HPDE6-E6E7 (cell line): ENCODE data around the gene UBE2E1.
"Not testable (repeated sequence)": the region's sequence is repeated elsewhere in the genome, so short reads cannot be mapped to it uniquely, and the experiment has no call there.

Experiments
- DNase-seq: peaks from one replicate; pipeline ENCODE4 v3.0.0; 2011; ENCODE audit warnings: missing footprints; ENCODE audit errors: extremely low spot score

The UBE2E1 gene

DNA sequence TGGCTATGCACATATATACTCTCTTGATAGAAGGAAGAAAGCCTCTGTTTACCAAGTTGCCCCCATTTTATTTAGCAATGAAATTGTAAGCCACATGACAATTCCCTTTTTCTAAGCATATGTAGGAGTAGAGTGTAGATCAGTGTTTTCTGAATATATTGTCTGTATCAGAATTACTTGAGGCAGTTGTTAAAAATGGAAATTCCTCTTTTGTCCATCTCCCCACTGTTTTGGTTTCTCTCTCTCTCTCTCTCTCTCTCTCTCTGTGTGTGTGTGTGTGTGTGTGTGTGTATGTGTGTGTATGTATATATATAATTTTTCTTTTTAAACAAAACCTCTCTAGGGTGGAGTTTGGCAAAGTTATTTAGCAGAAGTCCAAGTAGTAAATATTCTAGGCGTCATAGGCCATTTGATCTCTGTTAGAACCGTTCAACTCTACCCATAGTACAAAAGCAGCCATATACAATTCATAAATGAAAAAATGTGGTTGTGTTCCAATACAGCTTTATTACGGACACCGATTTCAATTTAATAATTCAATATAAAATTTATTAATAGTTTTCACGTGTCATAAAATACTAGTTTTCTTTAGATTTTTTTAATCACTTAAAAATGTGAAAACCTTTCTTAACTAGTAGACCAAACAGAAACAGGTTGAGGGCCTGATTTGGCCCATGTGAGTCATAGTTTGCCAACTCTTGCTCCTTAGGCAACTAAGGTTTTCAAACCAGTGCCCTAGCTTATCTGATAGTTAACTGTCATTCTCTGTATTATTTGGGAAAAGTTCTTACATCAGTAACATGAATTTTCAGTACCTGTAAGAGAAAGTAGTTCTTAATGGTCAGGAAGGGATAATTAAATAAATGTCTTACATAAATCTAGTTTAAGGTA, 39.8 kb downstream of the UBE2E1 start:
- no peak for DNase-seq

DNA sequence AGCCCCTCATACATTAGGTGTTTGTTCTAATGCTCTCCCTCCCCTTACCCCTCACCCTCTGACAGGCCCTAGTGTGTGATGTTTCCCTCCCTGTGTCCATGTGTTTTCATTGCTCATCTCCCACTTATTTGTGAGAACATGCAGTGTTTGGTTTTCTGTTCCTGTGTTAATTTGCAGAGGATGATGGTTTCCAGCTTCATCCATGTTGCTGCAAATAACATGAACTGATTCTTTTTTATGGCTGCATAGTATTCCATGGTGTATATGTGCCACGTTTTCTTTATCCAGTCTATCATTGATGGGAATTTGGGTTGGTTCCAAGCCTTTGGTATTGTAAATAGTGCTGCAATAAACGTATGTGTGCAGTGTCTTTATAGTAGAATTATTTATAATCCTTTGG, 43.7 kb downstream of the UBE2E1 start:
- not testable (repeated sequence) for DNase-seq

DNA sequence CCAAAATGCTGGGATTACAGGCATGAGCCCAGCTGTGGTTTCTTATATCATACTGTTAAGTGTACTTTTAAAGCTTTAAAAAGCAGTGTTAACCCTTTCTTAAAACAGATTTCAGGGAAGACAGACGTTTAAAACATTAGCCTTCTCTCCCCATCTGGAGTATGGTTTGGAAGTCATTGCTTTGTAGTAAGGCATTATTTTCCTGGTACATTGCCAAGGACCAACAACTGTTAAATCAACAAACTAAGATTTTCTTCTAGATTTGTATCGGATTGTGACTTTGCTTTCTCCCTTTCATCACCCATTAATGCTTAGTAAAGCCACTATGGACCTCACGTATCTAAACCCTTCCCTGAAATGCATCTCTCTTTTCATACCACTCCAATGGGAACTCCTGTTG, 50.5 kb downstream of the UBE2E1 start:
- DNase-seq = no peak

DNA sequence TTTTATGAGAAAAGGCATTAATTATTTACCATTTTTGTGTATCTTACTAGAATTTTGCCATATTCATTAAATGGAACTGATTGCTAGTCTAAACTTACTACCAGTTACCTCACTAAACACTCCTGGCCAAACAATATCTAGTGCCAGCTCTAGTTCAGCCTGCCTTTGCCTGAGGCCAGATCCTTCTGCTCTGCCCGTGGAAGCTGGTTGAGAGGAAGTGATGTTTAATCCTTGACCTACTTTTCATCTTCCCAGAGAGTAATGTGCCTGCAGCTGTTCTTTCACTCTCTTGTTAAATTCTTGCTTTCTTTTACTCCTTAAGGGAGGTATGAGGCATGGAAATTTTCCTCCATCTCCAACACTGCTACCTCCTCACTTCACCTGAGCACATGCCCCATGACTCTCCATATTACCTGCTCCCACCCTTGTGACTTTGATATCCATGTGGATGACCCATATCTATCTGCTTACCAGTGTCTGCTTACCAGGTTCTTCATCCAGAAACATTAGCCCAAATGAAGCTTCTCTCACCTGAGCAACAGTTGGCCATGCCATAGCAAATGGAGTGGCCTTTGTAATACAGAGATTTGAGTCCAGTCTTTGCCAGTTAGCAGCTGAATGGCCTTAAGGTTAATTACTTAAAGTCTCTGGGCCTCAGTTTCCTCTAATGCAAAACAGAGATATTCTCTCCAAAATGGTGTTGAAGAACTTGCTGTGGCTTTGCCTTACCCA, 53.4 kb downstream of the UBE2E1 start:
- no peak for DNase-seq

DNA sequence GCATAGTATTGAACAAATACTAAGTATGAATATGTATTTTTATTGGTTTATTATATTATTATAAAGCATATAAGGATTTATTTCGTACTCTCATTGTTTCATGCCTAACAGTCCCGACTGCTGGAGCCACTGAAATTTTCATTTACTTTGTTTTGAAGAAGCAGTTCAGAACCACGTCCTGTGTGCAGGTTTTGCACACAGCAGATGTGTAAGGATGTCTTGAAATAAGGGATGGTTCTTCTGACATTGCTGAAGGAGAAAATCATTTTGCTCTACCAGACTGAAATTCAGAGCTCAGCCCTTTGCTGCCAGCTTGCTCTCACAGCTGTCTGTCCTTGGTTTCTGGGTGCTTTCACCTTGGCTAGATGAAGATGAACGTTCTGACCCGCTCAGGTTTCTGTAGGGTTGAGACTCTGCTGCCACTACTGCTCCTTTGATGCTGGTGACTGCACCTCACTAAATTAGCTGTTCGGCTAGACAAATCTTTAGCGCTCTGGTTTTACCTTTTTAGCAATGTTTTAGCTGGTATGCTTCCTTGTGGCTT, 54.2 kb downstream of the UBE2E1 start:
- no peak for DNase-seq

DNA sequence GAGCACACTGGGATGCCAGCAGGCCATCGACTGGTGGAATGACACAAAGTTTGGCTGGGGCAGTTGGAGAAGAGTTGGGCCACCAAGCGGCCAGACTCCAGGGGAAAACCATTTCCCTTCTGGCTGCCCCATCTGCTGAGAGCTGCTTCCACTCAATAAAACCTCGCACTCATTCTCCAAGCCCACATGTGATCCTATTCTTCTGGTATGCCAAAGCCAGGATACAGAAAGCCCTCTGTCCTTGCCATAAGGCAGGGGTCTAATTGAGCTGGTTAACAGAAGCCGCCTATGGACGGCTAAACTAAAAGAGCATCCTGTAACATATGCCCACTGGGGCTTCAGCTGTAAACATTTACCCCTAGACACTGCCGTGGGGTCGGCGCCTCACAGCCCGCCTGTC, 55.9 kb downstream of the UBE2E1 start:
- DNase-seq = no peak

DNA sequence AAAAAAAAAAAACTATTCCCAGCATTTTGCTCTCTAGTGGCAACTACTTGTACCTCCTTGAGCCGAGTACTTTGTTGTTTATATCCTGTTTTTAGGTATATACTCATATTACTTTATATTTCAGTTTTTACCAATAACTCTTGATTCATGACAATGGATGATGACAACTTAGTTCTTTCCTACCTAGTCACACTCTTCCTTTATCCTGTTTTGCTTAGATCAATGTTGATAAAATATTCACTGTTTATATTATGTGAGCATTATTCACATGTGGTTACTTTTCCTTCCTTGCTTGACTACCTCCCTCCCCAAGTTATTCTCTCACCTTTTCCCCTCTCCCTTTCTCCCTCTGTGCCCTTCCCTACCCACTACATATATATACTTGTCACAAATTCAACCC, 57.3 kb downstream of the UBE2E1 start:
- DNase-seq = no peak

DNA sequence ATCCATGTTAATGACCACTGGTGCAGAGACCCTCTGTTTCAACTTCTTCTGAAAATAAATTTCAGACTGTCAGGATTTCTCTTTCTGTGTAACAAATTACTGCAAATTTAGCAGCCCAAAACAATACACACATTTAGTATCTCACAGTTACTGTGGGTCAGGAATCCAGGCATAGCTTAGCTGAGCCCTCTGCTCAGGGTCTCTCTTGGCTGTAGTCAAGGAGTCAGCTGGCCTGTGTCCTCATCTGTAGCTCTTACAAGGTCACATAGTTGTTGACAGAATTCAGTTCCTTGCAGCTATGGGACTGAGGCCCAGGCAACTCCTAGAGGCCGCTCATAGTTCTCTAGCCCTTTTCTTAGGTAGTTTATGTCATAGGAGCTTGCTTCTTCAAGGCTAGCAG, 59.2 kb downstream of the UBE2E1 start:
- no peak for DNase-seq

DNA sequence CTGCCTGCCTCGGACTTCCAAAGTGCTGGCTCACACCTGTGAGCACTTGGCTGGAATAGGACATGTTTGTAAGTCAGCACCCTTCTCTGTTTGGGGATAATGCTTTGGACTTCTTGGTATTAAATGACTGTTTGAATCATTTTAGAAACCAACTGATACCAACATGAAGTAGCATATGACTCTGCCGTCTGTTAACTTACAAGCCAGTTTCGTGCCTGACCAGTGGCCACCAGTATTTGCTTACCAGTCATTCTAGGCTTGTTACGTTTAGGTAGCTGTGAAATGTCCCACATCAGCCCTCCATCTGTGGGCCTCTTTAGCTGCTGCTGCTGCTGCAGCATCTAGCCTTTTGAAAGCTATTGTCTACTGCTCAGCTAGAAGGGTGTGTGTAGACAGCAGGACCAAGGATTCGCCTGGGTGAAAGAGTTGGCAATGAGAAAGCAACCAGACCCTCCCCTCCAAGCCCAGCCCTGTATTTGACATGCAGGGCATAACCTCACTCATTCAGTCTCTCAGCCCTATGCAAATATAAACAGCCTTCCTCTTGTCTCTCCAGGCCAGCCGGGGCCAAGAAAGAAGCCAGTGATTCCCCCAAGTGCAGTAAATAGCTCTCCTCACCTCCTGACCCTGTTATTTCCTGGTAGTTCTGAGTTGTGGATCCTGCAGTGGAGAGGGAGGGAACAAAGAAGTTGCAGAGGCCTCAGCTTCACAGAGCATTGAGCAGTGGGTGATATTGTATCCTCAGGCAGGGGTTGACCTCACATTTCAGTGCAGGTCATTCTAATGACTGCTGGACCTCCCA, 60.0 kb downstream of the UBE2E1 start:
- DNase-seq = no peak

DNA sequence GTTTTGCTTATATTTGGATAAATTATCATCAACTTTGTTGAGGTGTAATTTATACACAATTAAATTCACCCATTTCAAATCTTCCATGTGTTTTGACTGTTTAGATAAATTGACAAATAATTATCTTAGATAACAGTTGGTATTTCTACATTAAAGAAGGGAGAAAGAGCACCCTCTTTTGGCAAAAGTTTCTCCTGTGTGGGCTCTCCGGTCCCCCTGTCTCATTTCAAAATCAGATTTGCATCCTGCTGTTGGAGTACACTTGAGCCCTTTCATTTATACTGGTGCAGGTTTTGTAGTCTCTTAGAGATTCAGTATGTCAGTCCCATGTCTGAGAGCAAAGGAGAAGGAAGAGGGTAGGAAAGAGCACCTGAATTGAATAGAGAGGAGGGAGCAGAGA, 61.6 kb downstream of the UBE2E1 start:
- DNase-seq = no peak

DNA sequence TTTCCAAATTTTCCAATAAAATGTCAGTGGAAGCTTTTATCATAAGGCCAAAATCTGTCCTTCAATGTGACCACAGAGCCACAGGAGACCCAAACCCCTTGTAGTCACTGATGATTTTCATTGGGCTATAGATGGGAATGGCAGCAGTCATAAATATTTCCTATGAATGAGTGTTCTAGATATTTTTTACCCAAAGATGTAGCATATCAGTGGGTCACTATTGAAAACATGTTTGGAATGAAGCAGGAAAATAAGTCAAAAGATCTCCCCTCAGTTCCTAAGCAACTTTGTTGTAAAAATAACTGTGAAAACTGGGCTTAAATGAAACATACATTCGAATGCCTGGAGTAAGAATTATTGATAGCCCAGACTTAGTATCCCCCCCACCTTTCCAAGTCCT, 62.1 kb downstream of the UBE2E1 start:
- no peak for DNase-seq

DNA sequence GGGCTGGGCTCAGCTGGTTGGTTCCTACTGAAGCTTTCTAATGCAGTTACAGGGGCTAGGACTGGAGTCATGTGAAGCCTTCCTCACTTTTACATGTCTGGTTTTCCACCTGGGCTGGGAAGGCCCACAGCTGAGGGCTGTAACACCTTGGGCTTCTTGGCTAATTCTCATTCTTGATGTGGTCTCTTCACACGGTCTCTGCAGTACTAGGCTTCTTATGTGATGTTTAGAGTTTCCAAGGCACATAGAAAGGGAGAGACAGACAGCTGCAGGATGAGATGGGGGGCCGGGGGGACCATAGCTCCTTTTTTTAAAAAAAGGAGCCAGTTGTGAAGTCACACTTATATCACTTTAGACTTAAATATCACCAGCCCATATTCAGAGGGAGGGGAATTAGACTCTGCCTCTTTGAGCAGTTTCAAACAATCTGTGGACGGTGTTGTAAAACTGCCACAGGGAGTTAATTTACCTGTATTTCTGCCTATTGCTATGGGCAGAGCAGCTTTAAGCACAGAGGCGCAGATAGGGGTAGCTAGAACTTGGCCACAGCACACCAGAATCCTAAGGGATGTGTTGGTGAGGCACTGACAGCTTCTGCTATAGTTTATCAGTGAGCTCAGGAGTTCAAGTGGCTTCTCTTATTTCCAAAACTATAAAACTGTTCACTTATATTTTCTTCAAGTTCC, 64.4 kb downstream of the UBE2E1 start:
- DNase-seq = no peak

DNA sequence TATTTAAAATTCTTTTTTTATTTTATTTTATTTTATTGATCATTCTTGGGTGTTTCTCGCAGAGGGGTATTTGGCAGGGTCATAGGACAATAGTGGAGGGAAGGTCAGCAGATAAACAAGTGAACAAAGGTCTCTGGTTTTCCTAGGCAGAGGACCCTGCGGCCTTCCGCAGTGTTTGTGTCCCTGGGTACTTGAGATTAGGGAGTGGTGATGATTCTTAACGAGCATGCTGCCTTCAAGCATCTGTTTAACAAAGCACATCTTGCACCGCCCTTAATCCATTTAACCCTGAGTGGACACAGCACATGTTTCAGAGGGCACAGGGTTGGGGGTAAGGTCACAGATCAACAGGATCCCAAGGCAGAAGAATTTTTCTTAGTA, 64.9 kb downstream of the UBE2E1 start:
- not testable (repeated sequence) for DNase-seq

DNA sequence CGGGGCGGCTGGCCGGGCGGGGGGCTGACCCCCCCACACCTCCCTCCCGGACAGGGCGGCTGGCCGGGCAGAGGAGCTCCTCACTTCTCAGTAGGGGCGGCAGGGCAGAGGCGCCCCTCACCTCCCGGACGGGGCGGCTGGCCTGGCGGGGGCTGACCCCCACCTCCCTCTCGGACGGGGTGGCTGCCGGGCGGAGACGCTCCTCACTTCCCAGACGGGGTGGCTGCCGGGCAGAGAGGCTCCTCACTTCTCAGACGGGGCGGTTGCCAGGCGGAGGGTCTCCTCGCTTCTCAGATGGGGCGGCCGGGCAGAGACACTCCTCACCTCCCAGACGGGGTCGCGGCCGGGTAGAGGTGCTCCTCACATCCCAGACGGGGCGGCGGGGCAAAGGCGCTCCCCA, 65.6 kb downstream of the UBE2E1 start:
- not testable (repeated sequence) for DNase-seq

DNA sequence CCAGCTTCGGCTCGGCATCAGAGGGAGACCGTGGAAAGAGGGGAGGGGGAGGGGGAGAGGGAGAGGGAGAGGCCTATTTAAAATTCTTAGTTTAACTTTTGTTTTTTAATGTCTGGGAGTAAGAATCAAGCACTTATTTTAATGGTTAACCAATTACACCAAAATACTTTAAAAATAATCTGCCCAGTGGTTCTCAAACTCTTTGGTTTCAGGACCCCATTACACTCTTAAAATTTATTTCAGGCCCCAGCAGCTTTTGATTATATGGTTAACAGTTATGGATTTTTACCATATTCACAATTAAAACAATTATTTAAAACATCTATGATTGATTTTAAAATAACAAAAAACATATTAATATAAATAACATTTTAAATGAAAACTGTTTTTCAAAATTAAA, 66.6 kb downstream of the UBE2E1 start:
- DNase-seq = no peak

DNA sequence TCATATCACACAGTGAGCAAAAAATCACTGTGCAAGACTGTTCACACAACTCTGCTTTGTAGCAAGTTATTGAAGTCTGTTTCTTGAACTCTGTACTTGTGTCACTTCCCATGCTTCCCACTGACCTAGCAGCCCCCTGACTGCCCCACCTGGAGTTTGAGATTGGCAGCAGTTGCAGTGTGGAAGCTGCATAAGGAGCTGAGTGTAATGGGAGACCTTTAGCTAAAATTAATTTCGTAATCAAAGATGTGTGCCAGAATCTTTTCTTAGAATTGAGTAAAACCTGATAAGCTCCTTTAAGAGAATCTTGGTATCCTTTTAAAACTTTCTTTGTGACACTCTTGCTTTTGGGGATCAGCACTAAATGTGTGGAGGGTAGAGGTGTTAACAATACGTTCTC, 68.2 kb downstream of the UBE2E1 start:
- no peak for DNase-seq

DNA sequence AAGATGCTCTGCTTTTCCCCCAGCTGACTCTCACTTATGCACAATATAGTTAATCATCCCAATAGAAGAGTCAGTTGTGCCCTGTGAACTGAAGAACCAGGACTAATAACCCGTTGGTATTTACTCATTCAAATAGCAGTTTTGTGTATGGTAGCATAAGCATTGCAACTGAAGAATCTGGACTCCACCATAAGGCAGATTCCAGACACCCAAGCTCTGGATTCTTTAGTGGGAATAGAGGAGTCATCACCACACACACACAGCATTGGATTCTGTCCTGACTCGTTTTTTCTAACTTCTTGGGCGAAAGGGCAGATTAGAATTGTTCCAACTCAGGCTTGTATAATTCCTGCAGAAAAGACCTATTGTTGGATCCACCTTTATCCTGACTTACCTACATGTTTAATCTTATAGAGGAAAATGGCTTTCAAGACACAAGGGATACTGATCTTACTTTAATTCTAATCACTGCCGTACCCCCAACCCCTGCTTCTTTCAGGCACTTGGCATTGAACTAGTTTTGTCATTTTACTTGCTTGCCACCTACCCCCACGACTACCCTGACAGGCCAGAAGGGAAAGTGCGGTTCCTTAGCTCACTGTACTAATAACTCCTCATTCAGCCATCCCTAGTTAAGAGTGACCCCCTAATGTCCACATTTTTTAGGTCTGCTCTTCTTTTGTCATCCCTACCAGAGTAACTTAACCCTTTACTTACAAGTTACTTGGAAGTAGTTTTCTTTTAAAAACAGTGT, 68.8 kb downstream of the UBE2E1 start:
- DNase-seq = no peak

DNA sequence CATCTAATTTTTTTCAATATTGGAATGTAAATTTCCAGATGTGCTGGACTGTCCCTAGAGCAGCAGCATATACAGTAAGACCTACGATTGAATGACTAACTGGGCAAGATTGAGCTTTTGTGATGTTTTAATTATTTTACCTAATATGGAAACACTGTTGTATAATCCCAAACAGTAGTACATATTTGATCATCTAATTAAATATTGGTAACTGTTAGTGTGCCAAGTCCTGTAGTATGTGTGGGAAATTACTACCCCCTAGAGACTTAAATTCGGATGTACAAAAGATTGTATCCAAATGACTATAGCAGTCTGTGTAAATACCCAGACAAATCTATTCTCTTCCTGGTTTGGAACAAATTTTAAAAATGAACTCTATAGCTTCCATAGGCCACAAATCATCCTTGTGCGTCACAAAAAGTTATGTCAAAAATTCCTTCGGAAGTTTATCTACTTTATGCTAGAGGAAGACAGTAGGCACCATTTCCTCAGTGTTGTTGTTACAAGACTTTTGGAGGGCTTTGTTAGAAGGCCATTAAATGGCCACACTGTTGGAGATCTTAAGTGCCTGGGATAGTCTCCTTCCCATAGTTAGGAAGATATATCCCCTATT, 69.5 kb downstream of the UBE2E1 start:
- no peak for DNase-seq

DNA sequence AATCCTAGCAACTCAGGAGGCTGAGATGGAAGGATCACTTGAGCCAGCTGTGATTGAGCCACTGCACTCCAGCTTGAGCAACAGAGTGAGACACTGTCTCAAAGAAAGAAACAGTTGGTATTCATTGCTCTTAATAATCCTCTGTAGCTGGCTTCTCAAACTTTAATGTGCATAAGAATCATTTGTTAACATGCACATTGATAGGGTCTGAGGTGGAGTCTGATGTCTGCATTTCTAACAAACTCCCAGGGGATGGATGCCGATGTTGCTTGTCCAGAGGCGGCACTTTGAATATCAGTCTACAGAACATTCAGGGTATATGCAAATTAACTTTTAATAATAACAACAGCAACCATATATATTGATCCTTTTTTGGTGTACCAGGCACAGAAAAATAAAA, 71.2 kb downstream of the UBE2E1 start:
- no peak for DNase-seq

DNA sequence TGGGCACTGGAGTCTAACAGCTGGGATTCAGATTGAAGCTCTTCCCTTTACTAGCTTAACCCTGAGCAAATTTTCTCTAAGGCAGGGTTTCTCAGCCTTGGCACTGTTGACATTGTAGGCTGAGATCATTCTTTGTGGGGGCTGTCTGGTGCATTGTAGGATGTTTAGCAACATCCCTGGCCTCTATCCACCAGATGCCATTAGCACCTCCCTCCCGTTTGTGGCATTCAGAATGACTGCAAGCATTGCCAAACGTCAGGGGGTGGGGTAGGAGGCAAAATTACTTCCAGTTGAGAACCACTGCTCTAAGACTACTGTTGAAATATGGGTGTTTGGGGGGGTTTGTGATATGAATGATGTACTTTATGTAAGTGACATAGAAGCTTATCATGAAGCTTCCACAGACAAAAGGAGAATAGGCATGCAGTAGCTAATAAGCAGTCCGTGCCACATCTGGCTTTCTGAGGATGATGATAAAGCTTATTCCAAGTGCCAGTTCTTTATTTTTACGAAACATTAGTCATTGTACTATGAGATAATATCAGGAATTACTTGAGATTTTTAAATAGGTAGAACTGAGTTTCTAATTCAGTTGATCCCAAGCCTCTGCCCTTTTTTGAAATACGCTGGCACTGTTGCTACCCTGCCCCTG, 71.7 kb downstream of the UBE2E1 start:
- DNase-seq = no peak
